ENCODE measurements around the gene MFN1. TPM values are rescaled to one million over a fixed set of nuclear protein-coding genes. Genes with fewer than 3 reads are reported as not detected.

The MFN1 gene
- total and polyA plus RNA-seq, 2 of the 13 experiments (the other 11 are each of a cell fraction or from before 2014, with no cell fraction given): 25.2 to 37.5 TPM

DNA sequence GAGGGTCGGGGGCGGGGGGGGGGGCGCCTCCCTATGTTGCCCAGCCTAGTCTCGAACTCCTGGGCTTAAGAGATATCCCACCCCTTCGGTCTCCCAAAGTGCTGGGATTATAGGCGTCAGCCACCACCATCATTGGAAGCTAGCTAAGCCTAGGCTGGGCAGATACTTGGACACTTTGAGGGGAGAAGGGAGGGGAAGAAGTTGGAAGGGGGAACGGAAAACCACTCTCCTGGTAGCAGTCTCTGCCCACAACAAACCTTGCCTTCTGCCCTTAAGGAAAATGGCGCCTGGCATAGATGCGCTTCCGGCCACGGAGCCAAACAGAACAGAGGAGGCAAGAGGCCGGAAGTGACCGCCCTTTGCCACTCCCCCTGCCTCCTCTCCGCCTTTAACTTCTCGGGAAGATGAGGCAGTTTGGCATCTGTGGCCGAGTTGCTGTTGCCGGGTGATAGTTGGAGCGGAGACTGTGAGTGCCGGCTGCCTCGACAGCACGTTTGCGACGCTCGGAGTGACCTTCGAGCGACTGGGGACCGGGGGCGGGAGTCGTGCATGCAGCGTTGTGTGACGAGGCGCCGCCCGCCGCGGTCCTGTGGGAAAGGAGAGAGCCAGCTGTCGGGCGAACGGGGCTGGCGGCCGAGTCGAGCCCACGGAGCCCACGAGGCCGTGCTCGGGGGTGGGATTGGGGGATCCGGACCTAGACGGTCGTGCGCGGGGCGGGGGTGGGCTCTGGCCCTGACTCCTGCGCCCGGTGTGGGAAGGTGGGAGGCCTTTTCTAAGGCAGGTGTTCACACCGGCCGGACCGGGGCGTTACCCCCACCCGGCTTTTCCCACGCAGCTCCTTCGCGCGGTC is at the start of gene MFN1 (continued):
- TF ChIP-seq CBX1 (IDR thresholded peaks at IDR 0.05; ENCODE audit: low read depth) (no peak), KLF15 (CRISPR knock-in tag; IDR thresholded peaks at IDR 0.05; ENCODE audit: borderline replicate concordance) (peak; percentile 44; the same call in 1 of the 2 replicates), ZNF841 (CRISPR knock-in tag; IDR thresholded peaks at IDR 0.05; ENCODE audit: borderline replicate concordance) (no peak), RFX5 (IDR thresholded peaks at IDR 0.05; ENCODE audit: low read depth, low read length) (0 out of 2 replicates have a peak, but pooled peaks have one; percentile 10), CREM (IDR thresholded peaks at IDR 0.05) (peak; percentile 84), CREM (CRISPR knock-in tag; IDR thresholded peaks at IDR 0.05) (no peak), TOE1 (CRISPR knock-in tag; IDR thresholded peaks at IDR 0.05) (0 out of 2 replicates have a peak, but pooled peaks have one; percentile 77), SP1 (IDR thresholded peaks at IDR 0.05) (no peak), SP1 (CRISPR knock-in tag; IDR thresholded peaks at IDR 0.05) (peak; percentile 64), TBX2 (CRISPR knock-in tag; IDR thresholded peaks at IDR 0.05; ENCODE audit: borderline replicate concordance) (peak; percentile 41; the same call in 1 of the 2 replicates), SMAD1 (CRISPR knock-in tag; IDR thresholded peaks at IDR 0.05; ENCODE audit: borderline replicate concordance, low read depth) (peak; percentile 53; the same call in 1 of the 2 replicates), ZNF674 (CRISPR knock-in tag; IDR thresholded peaks at IDR 0.05; ENCODE audit: low read depth) (0 out of 2 replicates have a peak, but pooled peaks have one; percentile 38), MXI1 (IDR thresholded peaks at IDR 0.05; ENCODE audit: borderline replicate concordance, low read depth, low read length) (peak; percentile 30; the same call in 1 of the 3 replicates)
- TF ChIP-seq, protein P1, sequence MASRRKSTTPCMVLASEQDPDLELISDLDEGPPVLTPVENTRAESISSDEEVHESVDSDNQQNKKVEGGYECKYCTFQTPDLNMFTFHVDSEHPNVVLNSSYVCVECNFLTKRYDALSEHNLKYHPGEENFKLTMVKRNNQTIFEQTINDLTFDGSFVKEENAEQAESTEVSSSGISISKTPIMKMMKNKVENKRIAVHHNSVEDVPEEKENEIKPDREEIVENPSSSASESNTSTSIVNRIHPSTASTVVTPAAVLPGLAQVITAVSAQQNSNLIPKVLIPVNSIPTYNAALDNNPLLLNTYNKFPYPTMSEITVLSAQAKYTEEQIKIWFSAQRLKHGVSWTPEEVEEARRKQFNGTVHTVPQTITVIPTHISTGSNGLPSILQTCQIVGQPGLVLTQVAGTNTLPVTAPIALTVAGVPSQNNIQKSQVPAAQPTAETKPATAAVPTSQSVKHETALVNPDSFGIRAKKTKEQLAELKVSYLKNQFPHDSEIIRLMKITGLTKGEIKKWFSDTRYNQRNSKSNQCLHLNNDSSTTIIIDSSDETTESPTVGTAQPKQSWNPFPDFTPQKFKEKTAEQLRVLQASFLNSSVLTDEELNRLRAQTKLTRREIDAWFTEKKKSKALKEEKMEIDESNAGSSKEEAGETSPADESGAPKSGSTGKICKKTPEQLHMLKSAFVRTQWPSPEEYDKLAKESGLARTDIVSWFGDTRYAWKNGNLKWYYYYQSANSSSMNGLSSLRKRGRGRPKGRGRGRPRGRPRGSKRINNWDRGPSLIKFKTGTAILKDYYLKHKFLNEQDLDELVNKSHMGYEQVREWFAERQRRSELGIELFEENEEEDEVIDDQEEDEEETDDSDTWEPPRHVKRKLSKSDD (CRISPR knock-in tag; IDR thresholded peaks at IDR 0.05; ENCODE audit: low read depth): peak; percentile 22; the same call in 1 of the 2 replicates
- TF ChIP-seq, protein P2, sequence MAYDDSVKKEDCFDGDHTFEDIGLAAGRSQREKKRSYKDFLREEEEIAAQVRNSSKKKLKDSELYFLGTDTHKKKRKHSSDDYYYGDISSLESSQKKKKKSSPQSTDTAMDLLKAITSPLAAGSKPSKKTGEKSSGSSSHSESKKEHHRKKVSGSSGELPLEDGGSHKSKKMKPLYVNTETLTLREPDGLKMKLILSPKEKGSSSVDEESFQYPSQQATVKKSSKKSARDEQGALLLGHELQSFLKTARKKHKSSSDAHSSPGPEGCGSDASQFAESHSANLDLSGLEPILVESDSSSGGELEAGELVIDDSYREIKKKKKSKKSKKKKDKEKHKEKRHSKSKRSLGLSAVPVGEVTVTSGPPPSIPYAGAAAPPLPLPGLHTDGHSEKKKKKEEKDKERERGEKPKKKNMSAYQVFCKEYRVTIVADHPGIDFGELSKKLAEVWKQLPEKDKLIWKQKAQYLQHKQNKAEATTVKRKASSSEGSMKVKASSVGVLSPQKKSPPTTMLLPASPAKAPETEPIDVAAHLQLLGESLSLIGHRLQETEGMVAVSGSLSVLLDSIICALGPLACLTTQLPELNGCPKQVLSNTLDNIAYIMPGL (CRISPR knock-in tag; IDR thresholded peaks at IDR 0.05; ENCODE audit: borderline replicate concordance in 1 of 2, low read depth in 1 of 2): peak; percentile 58 to 84
- TF ChIP-seq, protein P3, sequence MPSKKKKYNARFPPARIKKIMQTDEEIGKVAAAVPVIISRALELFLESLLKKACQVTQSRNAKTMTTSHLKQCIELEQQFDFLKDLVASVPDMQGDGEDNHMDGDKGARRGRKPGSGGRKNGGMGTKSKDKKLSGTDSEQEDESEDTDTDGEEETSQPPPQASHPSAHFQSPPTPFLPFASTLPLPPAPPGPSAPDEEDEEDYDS (CRISPR knock-in tag; IDR thresholded peaks at IDR 0.05): peak; percentile 97
- TF ChIP-seq, protein P4, sequence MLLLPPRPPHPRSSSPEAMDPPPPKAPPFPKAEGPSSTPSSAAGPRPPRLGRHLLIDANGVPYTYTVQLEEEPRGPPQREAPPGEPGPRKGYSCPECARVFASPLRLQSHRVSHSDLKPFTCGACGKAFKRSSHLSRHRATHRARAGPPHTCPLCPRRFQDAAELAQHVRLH (CRISPR knock-in tag; IDR thresholded peaks at IDR 0.05; ENCODE audit: borderline replicate concordance, low read depth): no peak
